H1 (cell line): ENCODE data around the gene TMEM134.

Source experiments
- BCL11A ChIP-seq, 2 experiments: IDR thresholded peaks; one replicate each; pipeline ENCODE4 v1.6.1; 2011; ENCODE audit warnings: low read depth in 2 of 2, low read length in 2 of 2, mild to moderate bottlenecking in 2 of 2
- BRCA1 ChIP-seq: IDR thresholded peaks from 2 replicates; pipeline ENCODE4 v1.6.1; 2012; ENCODE audit warnings: low read depth, low read length, improper control_type of control experiment
- KDM1A ChIP-seq: fragments of 200-600, 300-600 bp; sonication (generic); IDR thresholded peaks from 2 replicates; pipeline ENCODE4 v1.7.1; 2016; ENCODE audit warnings: mild to moderate bottlenecking, low read length, borderline replicate concordance
- MAX ChIP-seq: IDR thresholded peaks from 2 replicates; pipeline ENCODE4 v1.6.1; 2012; ENCODE audit warnings: inconsistent platforms
- POLR2A ChIP-seq, 2 experiments: IDR thresholded peaks; 1 replicate in 1 of 2; 2 replicates in 1 of 2; pipeline ENCODE4 v1.6.1; 2011; ENCODE audit warnings: low read depth in 2 of 2, low read length in 2 of 2, mild to moderate bottlenecking in 2 of 2; ENCODE audit errors: control extremely low read depth in 1 of 2
- POLR2AphosphoS5 ChIP-seq: IDR thresholded peaks from 2 replicates; pipeline ENCODE4 v1.6.1; 2011; ENCODE audit warnings: low read depth, low read length
- RFX5 ChIP-seq: IDR thresholded peaks from 2 replicates; pipeline ENCODE4 v1.6.1; 2011; ENCODE audit warnings: low read depth, low read length, improper control_type of control experiment, borderline replicate concordance
- SP1 ChIP-seq: IDR thresholded peaks from 2 replicates; pipeline ENCODE4 v1.6.1; 2011; ENCODE audit warnings: low read depth, low read length
- SUZ12 ChIP-seq: fragments of 200-600 bp; sonication (generic); IDR thresholded peaks from 2 replicates; pipeline ENCODE4 v1.6.1; 2012; ENCODE audit warnings: mild to moderate bottlenecking, inconsistent platforms, low read length, moderate library complexity, mixed read lengths
- ZNF274 ChIP-seq: IDR thresholded peaks from 2 replicates; pipeline ENCODE4 v1.7.0; 2012; ENCODE audit warnings: low read length, borderline replicate concordance; ENCODE audit errors: extremely low read depth
- TF ChIP-seq, protein P1 (sequence below), 3 experiments: IDR thresholded peaks; 1 replicate in 2 of 3; 2 replicates in 1 of 3; pipeline versions ENCODE4 v1.5.1 to v1.6.1; 2011; ENCODE audit warnings: low read length in 3 of 3, mild to moderate bottlenecking in 3 of 3, inconsistent platforms in 2 of 3, low read depth in 1 of 3, moderate library complexity in 1 of 3; ENCODE audit not compliant: insufficient read depth in 1 of 3; ENCODE audit errors: control extremely low read depth in 1 of 3
- TF ChIP-seq, protein P2 (sequence below): IDR thresholded peaks from 2 replicates; pipeline ENCODE4 v1.6.1; 2012; ENCODE audit warnings: inconsistent platforms

DNA sequence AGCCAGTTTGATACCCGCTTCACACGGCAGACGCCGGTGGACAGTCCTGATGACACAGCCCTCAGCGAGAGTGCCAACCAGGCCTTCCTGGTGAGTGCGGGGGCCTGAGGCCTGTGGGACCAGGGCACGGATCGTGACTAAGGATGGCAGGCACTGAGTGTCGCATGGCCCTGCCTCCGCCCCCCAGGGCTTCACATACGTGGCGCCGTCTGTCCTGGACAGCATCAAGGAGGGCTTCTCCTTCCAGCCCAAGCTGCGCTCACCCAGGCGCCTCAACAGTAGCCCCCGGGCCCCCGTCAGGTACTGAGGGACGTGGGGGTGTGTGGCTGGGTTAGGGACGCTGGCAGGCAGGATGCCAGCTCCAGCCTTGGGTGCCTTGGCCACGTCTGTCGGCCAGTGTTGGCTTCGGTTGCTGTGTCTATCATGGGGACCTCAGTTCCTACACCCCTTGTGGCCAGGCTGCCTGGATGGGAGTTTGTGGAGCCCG lies 34.6 kb downstream of the TMEM134 start:
- TF ChIP-seq POLR2A (IDR thresholded peaks at IDR 0.05; ENCODE audit: control extremely low read depth in 1 of 2, low read depth in 2 of 2, low read length in 2 of 2) (no peak), BRCA1 (no peak), MAX (no peak), SP1 (no peak), BCL11A (IDR thresholded peaks at IDR 0.05; ENCODE audit: low read depth in 2 of 2, low read length in 2 of 2) (no peak), ZNF274 (no peak), SUZ12 (no peak), RFX5 (no peak), POLR2AphosphoS5 (no peak), KDM1A (no peak)
- TF ChIP-seq, protein P1, sequence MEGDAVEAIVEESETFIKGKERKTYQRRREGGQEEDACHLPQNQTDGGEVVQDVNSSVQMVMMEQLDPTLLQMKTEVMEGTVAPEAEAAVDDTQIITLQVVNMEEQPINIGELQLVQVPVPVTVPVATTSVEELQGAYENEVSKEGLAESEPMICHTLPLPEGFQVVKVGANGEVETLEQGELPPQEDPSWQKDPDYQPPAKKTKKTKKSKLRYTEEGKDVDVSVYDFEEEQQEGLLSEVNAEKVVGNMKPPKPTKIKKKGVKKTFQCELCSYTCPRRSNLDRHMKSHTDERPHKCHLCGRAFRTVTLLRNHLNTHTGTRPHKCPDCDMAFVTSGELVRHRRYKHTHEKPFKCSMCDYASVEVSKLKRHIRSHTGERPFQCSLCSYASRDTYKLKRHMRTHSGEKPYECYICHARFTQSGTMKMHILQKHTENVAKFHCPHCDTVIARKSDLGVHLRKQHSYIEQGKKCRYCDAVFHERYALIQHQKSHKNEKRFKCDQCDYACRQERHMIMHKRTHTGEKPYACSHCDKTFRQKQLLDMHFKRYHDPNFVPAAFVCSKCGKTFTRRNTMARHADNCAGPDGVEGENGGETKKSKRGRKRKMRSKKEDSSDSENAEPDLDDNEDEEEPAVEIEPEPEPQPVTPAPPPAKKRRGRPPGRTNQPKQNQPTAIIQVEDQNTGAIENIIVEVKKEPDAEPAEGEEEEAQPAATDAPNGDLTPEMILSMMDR (IDR thresholded peaks at IDR 0.05; ENCODE audit: control extremely low read depth in 1 of 3, insufficient read depth in 1 of 3, low read depth in 1 of 3, low read length in 3 of 3), result no peak
- TF ChIP-seq, protein P2, sequence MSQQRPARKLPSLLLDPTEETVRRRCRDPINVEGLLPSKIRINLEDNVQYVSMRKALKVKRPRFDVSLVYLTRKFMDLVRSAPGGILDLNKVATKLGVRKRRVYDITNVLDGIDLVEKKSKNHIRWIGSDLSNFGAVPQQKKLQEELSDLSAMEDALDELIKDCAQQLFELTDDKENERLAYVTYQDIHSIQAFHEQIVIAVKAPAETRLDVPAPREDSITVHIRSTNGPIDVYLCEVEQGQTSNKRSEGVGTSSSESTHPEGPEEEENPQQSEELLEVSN, result no peak
